Brain microvascular endothelial cell (primary cell): ENCODE measurements around the gene VIL1.

Experiments used
- DNase-seq: peaks from one replicate; pipeline ENCODE4 v3.0.0-alpha.2; 2020
- H3K27ac ChIP-seq: fragments of 250-450 bp; sonication (Bioruptor Pico); 2 replicates; pipeline ENCODE4 v1.5.1; 2020; ENCODE audit warnings: mild to moderate bottlenecking, moderate library complexity
- H3K27me3 ChIP-seq: fragments of 250-450 bp; sonication (Bioruptor Pico); replicated peaks from 2 replicates; pipeline ENCODE4 v1.5.1; 2020; ENCODE audit warnings: mild to moderate bottlenecking
- H3K36me3 ChIP-seq: fragments of 250-450 bp; sonication (Bioruptor Pico); replicated peaks from 2 replicates; pipeline ENCODE4 v1.5.1; 2020; ENCODE audit warnings: mild to moderate bottlenecking
- H3K4me3 ChIP-seq: 2 replicates; pipeline ENCODE4 v1.5.1; 2011; ENCODE audit warnings: low read depth, mild to moderate bottlenecking, control low read depth, low read length, moderate library complexity
- CTCF ChIP-seq: IDR thresholded peaks from 2 replicates; pipeline ENCODE4 v1.5.1; 2011; ENCODE audit warnings: low read depth, mild to moderate bottlenecking, moderate library complexity, low read length, control low read depth, inconsistent platforms; ENCODE audit errors: missing control alignments
- in situ Hi-C: cut with HindIII; loops from 2 replicates; pipeline ENCODE4 v1.10.0; 2017; ENCODE audit warnings: low sequenced_read_pairs, low pct_ligation_motif_present

Gene VIL1

GRCh38 chr2:218399391-218400166 lies 19.3 kb upstream of the VIL1 start, which contains the start of gene CTDSP1:
TSS of gene CTDSP1 (plus strand) at chr2:218399868. CDS start at chr2:218400091, 223 bp downstream.
- H3K4me3 ChIP-seq, result peak within 1 kb of the TSS; percentile 76
- peaks cover 18% of the 10 kb centered on the region for H3K36me3 ChIP-seq
- no peak for TF ChIP-seq CTCF
- peak; percentile 97 for DNase-seq
- in situ Hi-C loops, result loop anchor here (5.0 kb wide), 1 partner anchor 68 kb away; no protein-coding TSS in a partner anchor
- H3K27ac ChIP-seq, result peak within 1 kb of the TSS; percentile 61
- no peaks in the 10 kb centered on the region for H3K27me3 ChIP-seq

- Histone ChIP-seq H3K27me3 (no peaks in the 10 kb centered on the region), H3K27ac (peak overlapping the region; percentile 49), H3K36me3 (peaks cover 20% of the 10 kb centered on the region), H3K4me3 (peak overlapping the region; percentile 76)
- TF ChIP-seq CTCF, result no peak
- in situ Hi-C loops, result loop anchor here (5.0 kb wide), 1 partner anchor 67 kb away; no protein-coding TSS in a partner anchor
- DNase-seq, result no peak
Measured at GRCh38 chr2:218400167-218400929, 18.6 kb upstream of the VIL1 start.

DNA sequence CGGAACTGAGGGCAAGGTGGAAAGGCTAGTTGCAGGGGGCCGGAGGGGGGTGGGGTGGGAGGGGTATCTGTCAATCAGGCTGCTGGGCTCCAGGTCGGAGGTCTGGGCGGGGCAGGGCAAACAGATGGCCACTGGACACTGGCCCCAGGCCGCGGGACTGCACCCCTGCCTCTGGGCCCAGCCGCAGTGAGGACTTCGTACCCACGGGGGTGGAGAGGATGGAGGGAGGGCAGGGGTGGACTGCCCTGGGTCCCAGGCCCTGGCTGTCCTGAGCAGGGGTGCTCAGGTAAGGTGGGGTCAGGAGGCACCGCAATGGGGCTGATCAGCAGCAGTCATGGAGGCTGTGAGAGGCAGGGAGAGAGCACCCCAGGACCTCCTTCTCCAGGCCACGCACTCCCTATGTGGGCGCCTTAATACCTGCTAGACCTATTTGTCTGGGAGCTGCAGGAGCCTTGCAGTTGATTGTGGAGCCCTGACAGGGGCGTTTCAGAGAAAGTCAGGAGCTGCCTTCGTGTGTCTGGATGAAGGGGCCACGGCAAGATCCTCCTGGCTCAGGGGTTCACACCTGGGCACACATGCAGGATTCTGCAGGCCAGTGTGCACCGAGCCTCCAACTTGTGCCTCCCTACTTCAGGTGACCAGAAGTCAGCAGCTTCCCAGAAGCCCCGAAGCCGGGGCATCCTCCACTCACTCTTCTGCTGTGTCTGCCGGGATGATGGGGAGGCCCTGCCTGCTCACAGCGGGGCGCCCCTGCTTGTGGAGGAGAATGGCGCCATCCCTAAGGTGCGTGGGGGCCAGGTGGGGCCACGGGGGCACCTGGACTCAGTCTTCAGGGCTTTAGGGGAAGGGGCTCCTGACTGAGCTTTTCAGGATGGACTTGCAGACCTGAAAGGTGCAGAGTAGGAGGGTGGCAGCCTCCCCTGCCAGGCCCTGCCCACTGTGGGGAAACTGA lies 17.7 kb upstream of the VIL1 start:
- no peak for DNase-seq
- H3K4me3 ChIP-seq, result peak overlapping the region; percentile 76
- peaks cover 20% of the 10 kb centered on the region for H3K36me3 ChIP-seq
- in situ Hi-C loops, result loop anchor here (5.0 kb wide), 1 partner anchor 66 kb away; no protein-coding TSS in a partner anchor
- no peak for TF ChIP-seq CTCF
- H3K27me3 ChIP-seq, result no peaks in the 10 kb centered on the region
- no peak overlapping the region for H3K27ac ChIP-seq

GRCh38 chr2:218401890-218402289 lies 17.0 kb upstream of the VIL1 start:
- Histone ChIP-seq H3K4me3 (no peak overlapping the region), H3K36me3 (peaks cover 20% of the 10 kb centered on the region), H3K27me3 (no peaks in the 10 kb centered on the region), H3K27ac (no peak overlapping the region)
- in situ Hi-C loops, result loop anchor here (5.0 kb wide), 1 partner anchor 65 kb away; no protein-coding TSS in a partner anchor
- no peak for TF ChIP-seq CTCF
- DNase-seq, result no peak

DNA sequence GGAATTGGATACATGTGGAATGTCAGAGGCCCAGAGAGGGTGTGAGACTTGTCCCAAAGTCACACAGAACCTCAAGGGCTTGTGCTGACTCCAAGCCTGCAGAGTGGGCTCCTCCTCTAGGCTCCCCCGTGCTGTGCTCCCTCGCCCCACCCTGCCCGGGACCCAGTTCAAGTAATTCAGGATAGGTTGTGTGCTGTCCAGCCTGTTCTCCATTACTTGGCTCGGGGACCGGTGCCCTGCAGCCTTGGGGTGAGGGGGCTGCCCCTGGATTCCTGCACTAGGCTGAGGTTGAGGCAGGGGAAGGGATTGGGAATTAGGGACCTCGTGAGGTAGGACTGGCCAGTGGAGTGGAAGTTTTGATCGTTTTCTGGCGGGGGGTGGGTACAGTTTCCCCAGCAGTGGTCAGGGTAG lies 16.4 kb upstream of the VIL1 start:
- TF ChIP-seq CTCF, result no peak
- Histone ChIP-seq H3K4me3 (no peak overlapping the region), H3K36me3 (peaks cover 20% of the 10 kb centered on the region), H3K27ac (no peak overlapping the region), H3K27me3 (no peaks in the 10 kb centered on the region)
- in situ Hi-C loops, result loop anchor here (5.0 kb wide), 1 partner anchor 65 kb away; no protein-coding TSS in a partner anchor
- no peak for DNase-seq
